Gastrocnemius medialis (tissue), 4 donors: ENCODE data around the gene VARS1.
"Not testable (repeated sequence)": the region's sequence is repeated elsewhere in the genome, so short reads cannot be mapped to it uniquely, and the experiment has no call there.

Source experiments
- CTCF ChIP-seq, 5 experiments: fragments of 450-650 bp in 3 of 5; fragments of 200-600 bp in 2 of 5; sonication (generic) in 2 of 5; IDR thresholded peaks in 4 of 5; conservative IDR thresholded peaks in 1 of 5; 1 replicate in 4 of 5; 2 replicates in 1 of 5; pipeline ENCODE4 v1.5.1; 2016 to 2019; ENCODE audit warnings: antibody characterized with exemption in 5 of 5, mild to moderate bottlenecking in 3 of 5, moderate library complexity in 3 of 5
- POLR2A ChIP-seq, 2 donors: fragments of 450-650 bp; IDR thresholded peaks; one replicate each; pipeline ENCODE4 v1.6.1; 2017; ENCODE audit warnings: antibody characterized with exemption in 2 of 2, mild to moderate bottlenecking in 2 of 2, moderate library complexity in 2 of 2

GRCh38 chr6:31820399-31820798 is 24.8 kb upstream of the VARS1 start:
- not testable (repeated sequence) for TF ChIP-seq CTCF (IDR thresholded peaks at IDR 0.05 in 4 of 5, conservative IDR thresholded peaks at IDR 0.05 in 1 of 5); POLR2A (IDR thresholded peaks at IDR 0.05)
